Activated CD4-positive, alpha-beta T cell treated with anti-CD3 and anti-CD28 coated beads, Interleukin-2, amount 10 ng/mL, durations not matched to agents 7 days and 5 days (primary cell): ENCODE results near the gene ATG16L1. TPM values are rescaled to one million over a fixed set of nuclear protein-coding genes. Genes with fewer than 3 reads are reported as not detected.

Source experiments
- CTCF ChIA-PET: fragments of 350-600 bp; sonication (Branson Sonifier 250); formaldehyde crosslinking; loops from one replicate; lab custom pipeline; 2021; ENCODE audit warnings: antibody characterized with exemption; lab: Charles Lee
- POLR2A ChIA-PET: fragments of 350-600 bp; sonication (Branson Sonifier 250); formaldehyde crosslinking; loops from one replicate; lab custom pipeline; 2021; ENCODE audit warnings: antibody characterized with exemption; lab: Charles Lee
- DNase-seq: peaks from one replicate; pipeline ENCODE4 v3.0.0-alpha.2; 2020
- H3K27ac Mint-ChIP-seq: one replicate; pipeline ENCODE4 v1.8.0; 2021; ENCODE audit warnings: mild to moderate bottlenecking, moderate library complexity, mixed read lengths
- H3K27me3 Mint-ChIP-seq: one replicate; pipeline ENCODE4 v1.8.0; 2021; ENCODE audit warnings: mixed read lengths
- H3K36me3 Mint-ChIP-seq: one replicate; pipeline ENCODE4 v1.8.0; 2021; ENCODE audit warnings: low read depth, mixed read lengths
- H3K4me1 Mint-ChIP-seq: one replicate; pipeline ENCODE4 v1.8.0; 2021; ENCODE audit warnings: mixed read lengths
- H3K4me3 Mint-ChIP-seq: one replicate; pipeline ENCODE4 v1.8.0; 2021; ENCODE audit warnings: mild to moderate bottlenecking, moderate library complexity, mixed read lengths
- H3K9me3 Mint-ChIP-seq: one replicate; pipeline ENCODE4 v1.8.0; 2021; ENCODE audit warnings: mixed read lengths
- total RNA-seq, 2 experiments: library from RNA; stranded (reverse); gene quantifications; one replicate each; pipeline ENCODE4 v1.2.3, GENCODE V29; 2021

ATG16L1 gene
- total RNA-seq, 2 experiments from 2014 or later: 52.6 to 55.4 TPM

DNA sequence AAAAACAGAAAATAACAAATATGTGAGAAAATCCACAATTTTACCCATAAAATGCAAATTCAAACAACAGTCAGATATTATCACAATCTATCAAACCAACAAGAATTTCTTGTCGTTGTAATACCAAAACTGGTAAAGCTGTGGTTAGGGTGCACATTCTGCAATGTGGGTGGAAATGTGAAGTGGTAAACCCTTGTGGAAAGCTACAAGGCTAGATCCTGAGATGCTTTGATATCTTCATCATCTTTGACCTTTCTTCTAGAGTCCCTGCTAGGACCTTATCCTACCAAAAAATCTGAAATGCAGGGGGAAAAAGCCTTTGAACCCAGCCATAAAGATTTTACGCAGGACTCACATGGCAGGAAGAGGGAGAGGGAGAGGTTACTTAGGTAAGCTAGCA lies 17.2 kb upstream of the ATG16L1 start:
- Mint-ChIP-seq H3K27ac (peak overlapping the region; percentile 86), H3K4me1 (peaks cover 62% of the 10 kb centered on the region), H3K4me3 (no peak overlapping the region), H3K27me3 (no peaks in the 10 kb centered on the region), H3K36me3 (peaks cover 13% of the 10 kb centered on the region), H3K9me3 (peaks cover 2% of the 10 kb centered on the region)
- CTCF ChIA-PET: interaction anchor here (0.9 to 1.4 kb wide), 5 partner anchors 10 to 16 kb away, joined by 3 to 4 read pairs (median 4); no protein-coding TSS in a partner anchor
- DNase-seq: peak; percentile 46
- POLR2A ChIA-PET: no interaction called here

DNA sequence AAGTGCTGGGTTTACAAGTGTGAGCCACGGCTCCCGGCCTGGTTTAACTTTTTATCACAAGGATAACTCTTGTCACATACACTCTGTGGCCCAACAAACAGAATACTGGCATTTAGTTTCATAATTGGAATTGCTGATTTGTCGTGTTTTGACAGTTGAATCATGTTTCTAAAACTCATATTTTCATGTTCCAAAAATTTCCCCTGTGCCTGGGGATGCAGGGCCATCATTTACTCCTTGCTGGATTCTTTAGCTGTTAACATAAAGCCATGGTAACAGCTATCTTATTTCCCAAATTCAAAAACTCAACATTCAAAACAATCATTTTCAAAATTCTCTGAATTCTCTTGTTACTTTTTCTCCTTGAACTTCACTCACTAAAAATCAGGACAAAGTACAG lies 16.5 kb upstream of the ATG16L1 start:
- DNase-seq: no peak
- peaks cover 17% of the 10 kb centered on the region for H3K36me3 Mint-ChIP-seq
- no peaks in the 10 kb centered on the region for H3K27me3 Mint-ChIP-seq
- ChIA-PET CTCF (interaction anchor here (0.7 to 1.4 kb wide), 5 partner anchors 12 to 87 kb away, joined by 3 to 4 read pairs (median 4); no protein-coding TSS in a partner anchor), POLR2A (no interaction called here)
- peak overlapping the region; percentile 86 for H3K27ac Mint-ChIP-seq
- peaks cover 67% of the 10 kb centered on the region for H3K4me1 Mint-ChIP-seq
- peaks cover 2% of the 10 kb centered on the region for H3K9me3 Mint-ChIP-seq
- no peak overlapping the region for H3K4me3 Mint-ChIP-seq

DNA sequence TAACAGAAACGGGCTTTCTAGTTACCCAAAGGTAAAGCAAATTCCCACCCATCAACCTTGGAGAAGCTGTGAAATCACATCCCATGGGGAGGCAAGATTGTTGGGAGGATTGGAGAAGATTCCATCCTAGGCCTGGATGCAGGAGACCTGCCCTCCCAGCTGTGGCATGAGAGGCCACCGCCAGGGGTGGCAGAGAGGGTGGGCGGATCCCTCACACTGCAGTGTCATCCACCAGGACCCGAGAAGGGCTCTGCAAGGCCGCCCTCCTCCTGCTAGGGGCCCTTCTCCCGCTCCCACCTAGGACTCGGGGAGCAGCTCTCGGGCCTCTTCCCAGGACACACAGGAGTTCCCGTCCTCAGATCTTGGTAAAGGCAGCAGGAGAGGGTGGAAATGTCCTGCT lies 15.5 kb upstream of the ATG16L1 start:
- Mint-ChIP-seq H3K9me3 (peaks cover 2% of the 10 kb centered on the region), H3K27ac (no peak overlapping the region), H3K36me3 (peaks cover 17% of the 10 kb centered on the region), H3K27me3 (no peaks in the 10 kb centered on the region), H3K4me1 (peaks cover 66% of the 10 kb centered on the region), H3K4me3 (no peak overlapping the region)
- POLR2A ChIA-PET: no interaction called here
- no peak for DNase-seq
- CTCF ChIA-PET: interaction anchor here (1.0 to 1.2 kb wide), 2 partner anchors 11 to 15 kb away, joined by 3 to 4 read pairs; partner anchors contain the start of gene ATG16L1

DNA sequence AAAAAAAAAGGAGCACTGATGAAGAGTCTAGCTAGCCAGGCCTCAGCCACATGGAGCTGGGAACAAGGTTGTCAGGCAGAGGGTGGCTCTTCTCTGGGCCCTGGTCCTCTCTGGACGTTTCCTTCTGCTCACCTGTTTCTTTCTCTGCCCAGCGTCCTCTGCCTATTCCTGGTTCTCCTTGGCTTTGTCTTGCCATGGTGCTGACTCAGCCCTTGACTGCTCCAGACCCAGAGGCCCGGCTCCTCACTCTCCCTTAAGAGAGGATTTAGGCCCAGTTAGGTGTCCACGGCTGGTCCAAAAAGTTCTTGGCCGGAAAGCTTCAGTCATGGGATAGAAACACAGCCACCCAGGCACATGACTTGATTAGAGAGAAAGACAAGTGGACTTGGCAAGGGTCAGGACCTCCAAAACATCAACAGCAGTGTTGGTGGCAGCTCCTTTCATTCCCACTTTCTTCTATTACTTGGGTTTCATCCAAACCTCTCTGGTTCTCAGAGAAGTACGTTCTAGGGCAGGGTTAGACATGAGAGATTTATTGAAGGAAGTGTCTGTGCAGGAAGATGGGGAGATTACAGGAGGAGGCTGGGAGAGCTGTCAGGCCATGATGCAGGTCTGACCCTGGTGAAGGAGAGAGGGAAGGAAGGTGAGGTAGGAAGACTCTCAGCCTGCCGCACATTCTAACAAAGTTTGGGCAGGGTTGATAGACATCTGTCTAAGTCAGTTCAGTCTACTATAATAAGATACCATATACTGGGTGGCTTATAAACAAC lies 14.5 kb upstream of the ATG16L1 start:
- Mint-ChIP-seq H3K27me3 (no peaks in the 10 kb centered on the region), H3K36me3 (peaks cover 17% of the 10 kb centered on the region), H3K9me3 (peaks cover 2% of the 10 kb centered on the region), H3K4me3 (no peak overlapping the region), H3K4me1 (peaks cover 67% of the 10 kb centered on the region), H3K27ac (no peak overlapping the region)
- POLR2A ChIA-PET: no interaction called here
- CTCF ChIA-PET: interaction anchor here (0.9 kb wide), 1 partner anchor 13 kb away, joined by 7 read pairs; no protein-coding TSS in a partner anchor
- no peak for DNase-seq

DNA sequence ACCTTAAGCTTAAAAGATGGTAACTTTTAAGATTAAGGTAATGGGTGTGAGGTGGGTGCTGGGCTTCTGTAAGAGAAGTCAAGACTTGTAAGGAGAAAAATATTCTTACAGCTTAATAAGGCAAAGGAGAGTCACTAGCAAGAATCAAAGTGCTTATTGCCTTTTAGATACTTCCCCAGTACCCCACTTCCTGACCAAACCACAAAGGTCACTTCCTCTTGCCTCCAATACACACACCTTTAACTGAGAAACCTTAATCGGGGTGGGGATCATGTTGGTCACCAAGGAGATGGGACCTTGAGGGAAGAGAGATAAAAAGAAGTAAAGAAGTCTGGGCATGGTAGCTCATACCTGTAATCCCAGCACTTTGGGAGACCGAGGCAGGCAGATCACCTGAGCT lies 10.6 kb upstream of the ATG16L1 start:
- no peaks in the 10 kb centered on the region for H3K27me3 Mint-ChIP-seq
- ChIA-PET POLR2A (no interaction called here), CTCF (interaction anchor here (0.7 to 4.6 kb wide), 5 partner anchors 10 to 40 kb away, joined by 3 to 35 read pairs (median 3); partner anchors contain the start of gene ATG16L1)
- peaks cover 16% of the 10 kb centered on the region for H3K36me3 Mint-ChIP-seq
- H3K4me3 Mint-ChIP-seq: peak overlapping the region; percentile 36
- H3K27ac Mint-ChIP-seq: peak overlapping the region; percentile 81
- peaks cover 65% of the 10 kb centered on the region for H3K4me1 Mint-ChIP-seq
- peaks cover 2% of the 10 kb centered on the region for H3K9me3 Mint-ChIP-seq
- peak; percentile 63 for DNase-seq

DNA sequence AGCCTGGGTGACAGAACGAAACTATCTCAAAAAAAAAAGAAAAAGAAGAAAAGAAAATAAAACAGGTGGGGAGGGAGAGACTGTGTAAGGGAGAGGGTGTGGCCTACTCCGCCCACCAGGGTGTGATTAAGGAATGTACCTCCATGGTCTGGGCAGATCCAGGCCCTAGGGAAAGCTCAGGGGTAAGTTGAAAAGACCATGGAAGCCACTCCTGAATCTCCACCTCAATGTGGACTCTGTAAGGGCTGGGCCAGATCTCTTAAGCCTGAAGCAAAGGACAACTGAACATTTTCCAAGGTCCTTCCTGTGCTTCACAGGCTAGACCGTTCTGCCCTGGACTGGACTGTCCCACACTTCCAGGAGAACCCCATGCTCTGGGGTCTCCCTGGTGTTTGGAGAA lies 9.7 kb upstream of the ATG16L1 start:
- POLR2A ChIA-PET: no interaction called here
- Mint-ChIP-seq H3K4me3 (no peak overlapping the region), H3K27me3 (no peaks in the 10 kb centered on the region), H3K27ac (peak overlapping the region; percentile 81), H3K4me1 (peaks cover 66% of the 10 kb centered on the region), H3K9me3 (peaks cover 2% of the 10 kb centered on the region), H3K36me3 (peaks cover 15% of the 10 kb centered on the region)
- CTCF ChIA-PET: interaction anchor here (0.6 to 4.6 kb wide), 5 partner anchors 9 to 838 kb away, joined by 3 to 35 read pairs (median 3); partner anchors contain the start of gene ATG16L1
- no peak for DNase-seq

DNA sequence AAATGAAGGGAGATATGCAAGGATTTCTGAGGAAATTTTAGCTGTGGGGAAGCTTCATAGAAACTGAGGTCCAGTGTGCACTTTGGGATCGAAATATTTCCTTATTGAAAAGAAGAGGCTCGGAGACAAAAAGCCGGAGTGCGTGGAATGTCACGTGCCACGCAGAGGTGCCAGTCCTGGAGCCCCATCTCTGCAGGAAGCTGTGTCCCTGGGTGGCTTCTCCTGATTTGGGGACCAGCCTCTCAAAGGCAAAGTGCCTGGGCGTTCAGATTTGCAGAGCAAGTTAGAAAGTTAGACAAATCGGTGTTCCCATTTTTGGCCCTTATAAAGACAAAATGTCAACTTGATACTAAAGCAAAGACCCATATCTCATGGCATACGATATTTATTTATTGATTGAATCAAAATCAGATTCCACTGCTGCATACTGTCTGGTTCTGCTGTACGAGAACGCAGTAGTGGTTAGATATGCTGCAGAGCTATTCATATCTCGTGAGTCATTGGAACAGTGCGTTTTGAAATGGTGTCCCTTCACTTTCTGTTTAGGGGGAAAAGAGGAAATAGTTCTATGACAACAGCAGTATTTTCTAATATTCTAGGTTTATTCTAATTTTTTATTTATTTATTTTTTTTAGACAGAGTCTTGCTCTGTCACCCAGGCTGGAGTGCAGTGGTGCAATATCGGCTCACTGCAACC lies 9.1 kb upstream of the ATG16L1 start:
- no peak overlapping the region for H3K27ac Mint-ChIP-seq
- DNase-seq: no peak
- peaks cover 67% of the 10 kb centered on the region for H3K4me1 Mint-ChIP-seq
- H3K27me3 Mint-ChIP-seq: no peaks in the 10 kb centered on the region
- peaks cover 2% of the 10 kb centered on the region for H3K9me3 Mint-ChIP-seq
- POLR2A ChIA-PET: no interaction called here
- no peak overlapping the region for H3K4me3 Mint-ChIP-seq
- H3K36me3 Mint-ChIP-seq: peaks cover 11% of the 10 kb centered on the region
- CTCF ChIA-PET: interaction anchor here (0.6 to 4.6 kb wide), 4 partner anchors 9 to 71 kb away, joined by 3 to 35 read pairs (median 3); partner anchors contain the start of gene ATG16L1

DNA sequence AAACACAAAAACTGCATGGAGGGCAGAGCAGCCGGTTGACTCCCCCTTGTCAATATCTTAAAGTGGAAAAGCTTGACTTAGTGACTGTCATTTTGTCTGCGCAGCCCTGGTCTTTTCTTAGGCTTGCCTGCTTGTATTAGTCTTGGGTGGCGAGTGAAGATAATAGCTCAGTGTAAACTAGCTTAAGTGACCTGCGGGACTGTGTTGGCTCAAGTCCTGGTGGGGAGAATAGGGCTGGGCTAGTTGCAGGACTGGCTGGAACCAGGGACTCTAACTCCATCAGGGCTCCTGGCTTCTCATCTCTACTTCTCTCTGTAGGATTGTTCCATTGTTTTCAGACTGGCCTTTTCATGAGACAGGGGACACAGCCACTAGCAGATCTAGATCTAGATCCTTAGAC lies 8.1 kb upstream of the ATG16L1 start:
- ChIA-PET CTCF (interaction anchor here (0.7 to 4.6 kb wide), 4 partner anchors 8 to 146 kb away, joined by 3 to 35 read pairs (median 3); partner anchors contain the start of gene ATG16L1), POLR2A (no interaction called here)
- Mint-ChIP-seq H3K4me1 (peaks cover 67% of the 10 kb centered on the region), H3K36me3 (peaks cover 8% of the 10 kb centered on the region), H3K27me3 (no peaks in the 10 kb centered on the region), H3K27ac (no peak overlapping the region), H3K9me3 (peaks cover 2% of the 10 kb centered on the region), H3K4me3 (no peak overlapping the region)
- no peak for DNase-seq

DNA sequence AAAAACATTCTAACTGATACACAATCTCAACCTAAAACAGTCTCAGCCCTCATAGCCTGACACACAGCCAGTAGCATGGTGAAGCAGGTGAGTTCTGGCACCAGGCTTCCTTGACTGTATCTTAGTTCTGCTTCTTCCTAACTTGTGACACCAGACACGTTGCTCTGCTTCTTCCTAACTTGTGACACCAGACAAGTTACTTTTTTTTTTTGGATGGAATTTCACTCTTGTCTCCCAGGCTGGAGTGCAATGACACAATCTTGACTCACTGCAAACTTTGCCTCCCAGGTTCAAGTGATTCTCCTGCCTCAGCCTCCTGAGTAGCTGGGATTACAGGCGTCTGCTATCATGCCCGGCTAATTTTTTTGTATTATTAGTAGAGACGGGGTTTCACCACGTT lies 6.7 kb upstream of the ATG16L1 start:
- Mint-ChIP-seq H3K4me3 (no peak overlapping the region), H3K9me3 (no peaks in the 10 kb centered on the region), H3K27me3 (no peaks in the 10 kb centered on the region), H3K36me3 (no peaks in the 10 kb centered on the region), H3K4me1 (peaks cover 64% of the 10 kb centered on the region), H3K27ac (no peak overlapping the region)
- DNase-seq: no peak
- ChIA-PET CTCF (interaction anchor here (1.0 to 1.4 kb wide), 3 partner anchors 11 to 21 kb away, joined by 3 to 4 read pairs (median 3); no protein-coding TSS in a partner anchor), POLR2A (no interaction called here)

DNA sequence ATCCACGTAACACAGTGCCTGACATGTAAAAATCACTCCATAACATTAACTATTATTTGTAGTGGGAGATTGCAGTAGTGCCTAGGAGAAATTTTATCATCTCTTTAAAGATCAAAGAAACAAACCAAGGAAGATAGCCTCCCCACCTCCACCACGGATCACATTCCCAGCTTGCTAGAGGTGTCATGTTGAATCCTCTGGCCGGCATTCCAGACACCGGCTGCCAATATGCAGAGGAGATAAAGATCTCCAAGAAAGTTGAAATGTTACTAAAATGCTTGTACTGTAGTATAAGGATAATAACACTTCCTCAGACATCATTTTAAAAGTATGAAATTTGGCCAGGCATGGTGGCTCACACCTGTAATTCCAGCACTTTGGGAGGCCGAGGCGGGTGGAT lies 6.1 kb upstream of the ATG16L1 start:
- no peak overlapping the region for H3K4me3 Mint-ChIP-seq
- ChIA-PET CTCF (interaction anchor here (1.0 to 1.4 kb wide), 2 partner anchors 11 to 21 kb away, joined by 3 to 4 read pairs; no protein-coding TSS in a partner anchor), POLR2A (no interaction called here)
- no peaks in the 10 kb centered on the region for H3K9me3 Mint-ChIP-seq
- H3K4me1 Mint-ChIP-seq: peaks cover 67% of the 10 kb centered on the region
- H3K36me3 Mint-ChIP-seq: peaks cover 3% of the 10 kb centered on the region
- no peak for DNase-seq
- H3K27me3 Mint-ChIP-seq: no peaks in the 10 kb centered on the region
- H3K27ac Mint-ChIP-seq: no peak overlapping the region

DNA sequence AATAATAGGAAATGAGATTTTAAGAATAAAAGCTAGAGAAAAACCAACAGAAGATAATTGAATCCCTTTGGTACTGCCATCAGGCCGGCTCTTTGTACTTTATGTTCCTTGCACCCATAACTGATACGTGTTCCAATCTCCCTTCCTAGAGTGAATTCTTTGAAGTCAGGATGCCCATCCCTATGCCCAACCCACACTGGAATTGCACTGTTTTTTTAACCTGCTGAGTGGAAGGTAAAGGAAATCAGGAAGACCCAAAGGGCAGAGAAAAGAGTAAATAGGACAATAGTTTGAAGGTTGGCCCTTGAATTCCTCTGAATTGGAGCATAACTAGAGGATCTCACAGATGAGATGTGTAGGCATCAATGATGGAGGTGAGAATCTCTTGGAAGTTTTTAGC lies 4.4 kb upstream of the ATG16L1 start:
- no peaks in the 10 kb centered on the region for H3K9me3 Mint-ChIP-seq
- CTCF ChIA-PET: interaction anchor here (1.2 to 1.4 kb wide), 2 partner anchors 12 to 15 kb away, joined by 3 to 4 read pairs; no protein-coding TSS in a partner anchor
- H3K27me3 Mint-ChIP-seq: no peaks in the 10 kb centered on the region
- POLR2A ChIA-PET: no interaction called here
- DNase-seq: no peak
- peak overlapping the region; percentile 85 for H3K27ac Mint-ChIP-seq
- peaks cover 10% of the 10 kb centered on the region for H3K36me3 Mint-ChIP-seq
- H3K4me1 Mint-ChIP-seq: peaks cover 61% of the 10 kb centered on the region
- H3K4me3 Mint-ChIP-seq: no peak overlapping the region

DNA sequence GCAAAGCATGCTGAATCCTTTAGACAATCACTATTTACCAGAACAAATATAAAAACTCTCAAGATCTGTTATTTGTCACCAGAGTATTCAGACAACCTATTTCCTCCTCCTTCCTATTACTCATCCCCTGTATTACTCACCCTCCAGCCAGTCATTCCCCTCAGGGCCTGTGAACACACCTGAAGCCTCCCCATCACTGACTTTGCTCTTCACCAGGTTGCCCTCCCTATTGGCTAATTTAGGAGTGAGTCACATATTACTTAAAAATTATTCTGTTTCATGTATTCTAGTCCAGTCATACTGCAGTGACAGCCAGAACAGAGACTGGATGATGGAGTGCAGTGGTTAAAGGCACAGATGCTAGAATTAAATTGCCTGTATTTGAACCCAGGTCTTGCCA lies 3.7 kb upstream of the ATG16L1 start:
- peak; percentile 37 for DNase-seq
- H3K27ac Mint-ChIP-seq: peak overlapping the region; percentile 85
- POLR2A ChIA-PET: no interaction called here
- H3K9me3 Mint-ChIP-seq: no peaks in the 10 kb centered on the region
- CTCF ChIA-PET: interaction anchor here (1.4 kb wide), 1 partner anchor 13 kb away, joined by 3 read pairs; no protein-coding TSS in a partner anchor
- H3K4me1 Mint-ChIP-seq: peaks cover 59% of the 10 kb centered on the region
- no peaks in the 10 kb centered on the region for H3K27me3 Mint-ChIP-seq
- peaks cover 15% of the 10 kb centered on the region for H3K36me3 Mint-ChIP-seq
- H3K4me3 Mint-ChIP-seq: no peak overlapping the region
